Right lobe of liver (tissue), 6 donors: ENCODE results near the gene PEAK3. TPM values are rescaled to one million over a fixed set of nuclear protein-coding genes. Genes with fewer than 3 reads are reported as not detected.
A peak's percentile ranks its signal among the peaks of the same experiment; 100 is the strongest.

Experiments used
- ATAC-seq, 4 donors: fragments of 200-7000 bp; cut with Tn5 transposase; one replicate each; pipeline ENCODE4 v1.9.1; 2020; ENCODE audit warnings: mild to moderate bottlenecking in 4 of 4, moderate library complexity in 4 of 4
- DNase-seq, 3 donors: peaks; one replicate each; pipeline ENCODE4 v3.0.0-alpha.2; 2020
- H3K27ac ChIP-seq, 3 donors: fragments of 200-600 bp; one replicate each; pipeline ENCODE4 v1.8.0; 2022
- H3K27me3 ChIP-seq, 2 donors: fragments of 200-600 bp; one replicate each; pipeline ENCODE4 v1.8.0; 2022
- H3K36me3 ChIP-seq, 4 donors: fragments of 200-600 bp; sonication (generic) in 1 of 4; one replicate each; pipeline versions ENCODE4 v1.5.1 to v1.8.0; 2017 to 2022; ENCODE audit warnings: control low read depth in 1 of 4
- H3K4me1 ChIP-seq, 4 donors: fragments of 200-600 bp; sonication (generic) in 1 of 4; one replicate each; pipeline versions ENCODE4 v1.5.1 to v1.8.0; 2017 to 2022; ENCODE audit warnings: control low read depth in 1 of 4
- H3K4me3 ChIP-seq, 3 donors: fragments of 200-600 bp; one replicate each; pipeline ENCODE4 v1.8.0; 2022
- H3K9me3 ChIP-seq, 4 donors: fragments of 200-600 bp; sonication (generic) in 1 of 4; one replicate each; pipeline versions ENCODE4 v1.5.1 to v1.8.0; 2017 to 2022; ENCODE audit warnings: control low read depth in 1 of 4
- POLR2A ChIP-seq: fragments of 450-650 bp; IDR thresholded peaks from one replicate; pipeline ENCODE4 v1.6.1; 2017; ENCODE audit warnings: antibody characterized with exemption, mild to moderate bottlenecking
- WGBS: methylation state at CpG from one replicate; pipeline ENCODE4 v1.1.6; 2018; ENCODE audit warnings: low coverage, low lambda C conversion rate; ENCODE audit not compliant: insufficient coverage; ENCODE audit errors: missing lambda C conversion rate; 5-methylcytosine and 5-hydroxymethylcytosine counted together
- intact Hi-C, 2 donors: fragments of 100-400 bp; cut with DNase I; formaldehyde crosslinking; loops; one replicate each; pipeline versions ENCODE4 v1.11.2 to v1.14.1; 2022
- total RNA-seq, 6 experiments: library from RNA; depleted of rRNA in 2 of 6; stranded (reverse); fragments of >200 nt in 2 of 6; fragmentation: NEBNext Ultra II Directional in 3 of 6; extraction: Animal tissue kit (Norgen Biotek cat#: 25700) in 3 of 6; gene quantifications; one replicate each; pipeline versions ENCODE4 v1.1.0 to v1.2.4, GENCODE V29; 2016 to 2023
- TF ChIP-seq, protein P1 (sequence below), 4 donors: fragments of 200-600 bp in 3 of 4; fragments of 450-650 bp in 1 of 4; IDR thresholded peaks; one replicate each; pipeline versions ENCODE4 v1.5.1 to v1.8.0; 2016 to 2022; ENCODE audit warnings: antibody characterized with exemption in 4 of 4, mild to moderate bottlenecking in 2 of 4
- donor health status: DM: no; HTN: yes; CAD: no.
- donor health status: DM: no; HTN: no; CAD: no.
- donor health status: DM: no; HTN: no; CAD: no.
- donor health status: DM: no; HTN: yes; CAD: no.
- donor health status: DM: no; HTN: yes; CAD: no.

The PEAK3 gene
- total RNA-seq, 6 experiments from 2014 or later = 0.07 to 0.49 (median 0.36) TPM

DNA sequence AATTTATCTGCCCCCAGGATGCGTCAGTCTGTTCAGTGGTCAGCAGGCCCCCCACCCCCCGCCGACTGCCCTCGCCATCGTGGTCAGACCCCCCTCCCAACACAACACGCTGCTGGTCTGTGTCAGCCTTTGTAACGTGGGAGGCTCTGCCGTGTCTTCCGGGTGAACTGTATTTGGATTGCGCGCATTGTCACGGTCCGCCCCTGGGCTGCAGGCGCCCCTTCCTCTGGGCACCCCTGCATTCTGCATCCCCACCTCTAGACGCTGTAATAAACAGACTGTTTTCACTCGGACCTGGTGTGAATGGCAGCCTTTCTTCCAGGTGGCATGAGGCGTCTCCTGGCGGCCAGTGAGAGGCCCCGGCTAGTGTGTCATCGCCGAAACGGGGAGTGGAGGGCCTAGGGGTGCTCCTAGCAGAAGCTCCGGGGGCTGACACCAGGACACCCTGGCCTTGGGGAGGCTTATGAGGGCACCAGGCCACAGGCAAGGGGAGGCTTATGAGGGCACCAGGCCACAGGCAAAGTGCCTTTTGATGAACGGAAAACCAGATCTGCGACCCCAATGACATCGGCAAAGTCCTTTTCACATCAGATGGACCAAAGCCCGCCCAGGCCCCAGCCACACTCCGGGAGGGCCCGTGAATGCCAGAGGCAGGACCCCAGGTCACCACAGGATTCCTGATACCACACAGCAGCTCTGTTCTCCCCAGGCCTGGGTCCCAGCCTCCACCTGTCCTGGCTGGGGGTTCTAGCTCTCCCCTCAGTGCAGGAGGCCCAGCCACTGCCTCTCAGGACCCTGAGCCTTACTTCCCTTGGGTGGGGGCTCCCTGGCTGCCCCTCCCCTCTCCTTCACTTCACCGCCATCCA is 49.5 kb downstream of the PEAK3 start:
- Histone ChIP-seq H3K27ac (no peak overlapping the region), H3K36me3 (peaks cover 0 to 11% (median 8%) of the 10 kb centered on the region in 4 donors), H3K9me3 (no peaks in the 10 kb centered on the region), H3K27me3 (no peaks in the 10 kb centered on the region), H3K4me1 (peaks cover 0 to 24% (median under 1%) of the 10 kb centered on the region in 4 donors), H3K4me3 (no peak overlapping the region)
- no peak for DNase-seq
- no peak for ATAC-seq
- 61% methylated on average over 4 of the region's 30 CpGs for WGBS
- TF ChIP-seq, protein P1, sequence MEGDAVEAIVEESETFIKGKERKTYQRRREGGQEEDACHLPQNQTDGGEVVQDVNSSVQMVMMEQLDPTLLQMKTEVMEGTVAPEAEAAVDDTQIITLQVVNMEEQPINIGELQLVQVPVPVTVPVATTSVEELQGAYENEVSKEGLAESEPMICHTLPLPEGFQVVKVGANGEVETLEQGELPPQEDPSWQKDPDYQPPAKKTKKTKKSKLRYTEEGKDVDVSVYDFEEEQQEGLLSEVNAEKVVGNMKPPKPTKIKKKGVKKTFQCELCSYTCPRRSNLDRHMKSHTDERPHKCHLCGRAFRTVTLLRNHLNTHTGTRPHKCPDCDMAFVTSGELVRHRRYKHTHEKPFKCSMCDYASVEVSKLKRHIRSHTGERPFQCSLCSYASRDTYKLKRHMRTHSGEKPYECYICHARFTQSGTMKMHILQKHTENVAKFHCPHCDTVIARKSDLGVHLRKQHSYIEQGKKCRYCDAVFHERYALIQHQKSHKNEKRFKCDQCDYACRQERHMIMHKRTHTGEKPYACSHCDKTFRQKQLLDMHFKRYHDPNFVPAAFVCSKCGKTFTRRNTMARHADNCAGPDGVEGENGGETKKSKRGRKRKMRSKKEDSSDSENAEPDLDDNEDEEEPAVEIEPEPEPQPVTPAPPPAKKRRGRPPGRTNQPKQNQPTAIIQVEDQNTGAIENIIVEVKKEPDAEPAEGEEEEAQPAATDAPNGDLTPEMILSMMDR (IDR thresholded peaks at IDR 0.05) = no peak
- TF ChIP-seq POLR2A = no peak
- intact Hi-C loops = loop anchor here in 1 of 2 donors (5.0 to 10.0 kb wide), 2 partner anchors 60 to 82 kb away; no protein-coding TSS in a partner anchor

GRCh38 chr19:2231621-2232221 is 50.3 kb downstream of the PEAK3 start:
- DNase-seq = no peak
- H3K4me1 ChIP-seq = peaks cover 0 to 20% (median 0%) of the 10 kb centered on the region in 4 donors
- peaks cover 0 to 18% (median 8%) of the 10 kb centered on the region in 4 donors for H3K36me3 ChIP-seq
- H3K9me3 ChIP-seq = no peaks in the 10 kb centered on the region
- TF ChIP-seq, protein P1 (IDR thresholded peaks at IDR 0.05) = peak in 2 of 4 donors; percentile 9
- no peak for TF ChIP-seq POLR2A
- intact Hi-C loops = loop anchor here in 1 of 2 donors (5.0 to 10.0 kb wide), 2 partner anchors 59 to 83 kb away; no protein-coding TSS in a partner anchor
- no peak overlapping the region for H3K27ac ChIP-seq
- 93% methylated on average over 5 of the region's 21 CpGs for WGBS
- ATAC-seq = no peak
- H3K27me3 ChIP-seq = no peaks in the 10 kb centered on the region
- H3K4me3 ChIP-seq = no peak overlapping the region

- Histone ChIP-seq H3K27me3 (no peaks in the 10 kb centered on the region), H3K4me3 (no peak overlapping the region), H3K9me3 (no peaks in the 10 kb centered on the region), H3K36me3 (peaks cover 0 to 26% (median 8%) of the 10 kb centered on the region in 4 donors), H3K4me1 (peaks cover 0 to 20% (median 0%) of the 10 kb centered on the region in 4 donors), H3K27ac (no peak overlapping the region)
- DNase-seq (peak in 1 of 3 donors; percentile 64), ATAC-seq (no peak)
- TF ChIP-seq, protein P1 (IDR thresholded peaks at IDR 0.05) = no peak
- no peak for TF ChIP-seq POLR2A
- WGBS = no CpG with 5 or more reads among the region's 12 CpGs
- intact Hi-C loops = loop anchor here in 1 of 2 donors (5.0 to 10.0 kb wide), 2 partner anchors 59 to 84 kb away; no protein-coding TSS in a partner anchor
These were observed 51.0 kb downstream of the PEAK3 start for GRCh38 chr19:2230807-2231533.

GRCh38 chr19:2230033-2230531 is 51.9 kb downstream of the PEAK3 start:
- WGBS = 91% methylated on average over 33 of the region's 43 CpGs
- H3K27me3 ChIP-seq = no peaks in the 10 kb centered on the region
- ATAC-seq (no peak), DNase-seq (no peak)
- no peak overlapping the region for H3K4me3 ChIP-seq
- intact Hi-C loops = loop anchor here in 1 of 2 donors (5.0 to 10.0 kb wide), 2 partner anchors 58 to 85 kb away; no protein-coding TSS in a partner anchor
- H3K27ac ChIP-seq = no peak overlapping the region
- peaks cover 0 to 18% (median 0%) of the 10 kb centered on the region in 4 donors for H3K4me1 ChIP-seq
- TF ChIP-seq POLR2A = no peak
- TF ChIP-seq, protein P1 (IDR thresholded peaks at IDR 0.05) = no peak
- H3K9me3 ChIP-seq = no peaks in the 10 kb centered on the region
- H3K36me3 ChIP-seq = peaks cover 0 to 35% (median 8%) of the 10 kb centered on the region in 4 donors
